GM23338 (cell line): ENCODE data around the gene RHOG. TPM values are rescaled to one million over a fixed set of nuclear protein-coding genes. Genes with fewer than 3 reads are reported as not detected.

ENCODE experiments used
- ATAC-seq: fragments of 200-7000 bp; cut with Tn5 transposase; 3 replicates; pipeline ENCODE4 v1.9.1; 2020
- DNase-seq: peaks from one replicate; pipeline ENCODE4 v3.0.0-alpha.2; 2015; ENCODE audit warnings: low spot score
- H2AFZ ChIP-seq: fragments of 200-600 bp; sonication (generic); 2 replicates; pipeline ENCODE4 v1.8.0; 2016; ENCODE audit warnings: antibody characterized with exemption, mild to moderate bottlenecking, moderate library complexity
- H3F3A ChIP-seq: fragments of 200-600 bp; sonication (generic); replicated peaks from 2 replicates; pipeline ENCODE4 v1.8.0; 2017; ENCODE audit warnings: antibody characterized with exemption, mixed run types, low read depth
- H3K27ac ChIP-seq: fragments of 200-600 bp; sonication (generic); 2 replicates; pipeline ENCODE4 v1.6.1; 2016; ENCODE audit warnings: low read depth
- H3K27me3 ChIP-seq: fragments of 200-600 bp; sonication (generic); 2 replicates; pipeline ENCODE4 v1.8.0; 2016; ENCODE audit warnings: mild to moderate bottlenecking, mixed run types, moderate library complexity; ENCODE audit not compliant: insufficient read depth
- H3K36me3 ChIP-seq: fragments of 200-600 bp; sonication (generic); 2 replicates; pipeline ENCODE4 v1.8.0; 2016; ENCODE audit warnings: mild to moderate bottlenecking; ENCODE audit not compliant: insufficient read depth
- H3K4me1 ChIP-seq: fragments of 200-600 bp; sonication (generic); 2 replicates; pipeline ENCODE4 v1.8.0; 2016; ENCODE audit warnings: mild to moderate bottlenecking, moderate library complexity; ENCODE audit not compliant: insufficient read depth
- H3K4me2 ChIP-seq: fragments of 200-600 bp; sonication (generic); 2 replicates; pipeline ENCODE4 v1.7.1; 2017; ENCODE audit warnings: mixed run types
- H3K4me3 ChIP-seq: fragments of 200-600 bp; sonication (generic); 2 replicates; pipeline ENCODE4 v1.6.1; 2016; ENCODE audit warnings: mixed run types
- H3K79me2 ChIP-seq: fragments of 200-600 bp; sonication (generic); replicated peaks from 2 replicates; pipeline ENCODE4 v1.8.0; 2017; ENCODE audit warnings: mild to moderate bottlenecking; ENCODE audit not compliant: insufficient read depth
- H3K9me2 ChIP-seq: fragments of 200-600 bp; sonication (generic); 2 replicates; pipeline ENCODE4 v1.8.0; 2017; ENCODE audit not compliant: insufficient read depth
- H4K20me1 ChIP-seq: fragments of 200-600 bp; sonication (generic); replicated peaks from 2 replicates; pipeline ENCODE4 v1.8.0; 2017; ENCODE audit warnings: mild to moderate bottlenecking; ENCODE audit not compliant: insufficient read depth
- H3K27ac Mint-ChIP-seq: 2 replicates; pipeline ENCODE4 v1.8.0; 2020; ENCODE audit warnings: inconsistent platforms, mild to moderate bottlenecking, moderate library complexity, mixed read lengths
- H3K27me3 Mint-ChIP-seq: 3 replicates; pipeline ENCODE4 v1.8.0; 2022; ENCODE audit warnings: low read depth, mild to moderate bottlenecking, moderate library complexity, mixed read lengths, inconsistent platforms; ENCODE audit not compliant: insufficient read depth, poor library complexity
- H3K36me3 Mint-ChIP-seq: 3 replicates; pipeline ENCODE4 v1.8.0; 2021; ENCODE audit warnings: low read depth, mild to moderate bottlenecking, inconsistent platforms, moderate library complexity, mixed read lengths
- H3K4me1 Mint-ChIP-seq: 3 replicates; pipeline ENCODE4 v1.8.0; 2020; ENCODE audit warnings: mild to moderate bottlenecking, inconsistent platforms, mixed read lengths
- H3K4me3 Mint-ChIP-seq: 3 replicates; pipeline ENCODE4 v1.8.0; 2021; ENCODE audit warnings: moderate library complexity, mild to moderate bottlenecking, inconsistent platforms, mixed read lengths
- H3K9me3 Mint-ChIP-seq: 3 replicates; pipeline ENCODE4 v1.8.0; 2020; ENCODE audit warnings: moderate library complexity, mild to moderate bottlenecking, inconsistent platforms, mixed read lengths
- CREB1 ChIP-seq: fragments of 250-450 bp; sonication (Bioruptor Pico); IDR thresholded peaks from 2 replicates; pipeline ENCODE4 v1.5.0; 2020; ENCODE audit warnings: low read depth, mild to moderate bottlenecking, moderate library complexity
- POLR2AphosphoS5 ChIP-seq: IDR thresholded peaks from 2 replicates; pipeline ENCODE4 v1.6.1; 2016; ENCODE audit warnings: antibody characterized with exemption, low read depth
- ZNF114 ChIP-seq: fragments of 250-450 bp; sonication (Bioruptor Pico); IDR thresholded peaks from 2 replicates; pipeline ENCODE4 v1.5.0; 2020; ENCODE audit warnings: mild to moderate bottlenecking, moderate library complexity
- polyA plus RNA-seq: library from polyadenylated mRNA; unstranded; fragments of >200 nt; fragmentation: Nextera tagmentation; extraction: Ambion mirVana; gene quantifications from 2 replicates; pipeline ENCODE4 v1.2.1, GENCODE V29; 2016
- total RNA-seq: library from RNA; depleted of rRNA; stranded (reverse); fragments of >200 nt; shearing (Covaris generic); gene quantifications from 2 replicates; pipeline ENCODE4 v1.2.3, GENCODE V29; 2014
- TF ChIP-seq, protein P1 (sequence below): IDR thresholded peaks from one replicate; pipeline ENCODE4 v1.6.1; 2018; ENCODE audit warnings: antibody characterized with exemption; ENCODE audit not compliant: unreplicated experiment
- TF ChIP-seq, protein P2 (sequence below), 2 experiments: fragments of 200-600 bp in 1 of 2; sonication (generic) in 1 of 2; conservative IDR thresholded peaks; 2 replicates each; pipeline versions ENCODE4 v1.5.1 to v1.6.1; 2016 to 2017; ENCODE audit warnings: antibody characterized with exemption in 2 of 2, low read depth in 2 of 2, mild to moderate bottlenecking in 2 of 2, moderate library complexity in 1 of 2

RHOG gene
- total and polyA plus RNA-seq, 2 experiments from 2014 or later = 26.3 to 38.6 TPM

- 0 out of 2 replicates have a peak, but pooled peaks cover 4% of the 10 kb centered on the region for H3K79me2 ChIP-seq
- H3K9me2 ChIP-seq = no peaks in the 10 kb centered on the region
- Mint-ChIP-seq H3K36me3 (no peaks in the 10 kb centered on the region; the same call in 2 of the 3 replicates), H3K27ac (no peak overlapping the region), H3K4me3 (peak overlapping the region; percentile 89), H3K4me1 (peaks cover 45% of the 10 kb centered on the region), H3K27me3 (peaks cover 16% of the 10 kb centered on the region), H3K9me3 (no peaks in the 10 kb centered on the region)
- peak; percentile 20 for ATAC-seq
- H2AFZ ChIP-seq = peak overlapping the region; percentile 94
- peak overlapping the region; percentile 93 for H3K4me3 ChIP-seq
- peak overlapping the region; percentile 96 for H3K4me2 ChIP-seq
- peaks cover 5% of the 10 kb centered on the region; the same call in 1 of the 2 replicates for H3F3A ChIP-seq
- H3K27me3 ChIP-seq = peaks cover 19% of the 10 kb centered on the region
- no peaks in the 10 kb centered on the region for H3K36me3 ChIP-seq
- TF ChIP-seq, protein P1, sequence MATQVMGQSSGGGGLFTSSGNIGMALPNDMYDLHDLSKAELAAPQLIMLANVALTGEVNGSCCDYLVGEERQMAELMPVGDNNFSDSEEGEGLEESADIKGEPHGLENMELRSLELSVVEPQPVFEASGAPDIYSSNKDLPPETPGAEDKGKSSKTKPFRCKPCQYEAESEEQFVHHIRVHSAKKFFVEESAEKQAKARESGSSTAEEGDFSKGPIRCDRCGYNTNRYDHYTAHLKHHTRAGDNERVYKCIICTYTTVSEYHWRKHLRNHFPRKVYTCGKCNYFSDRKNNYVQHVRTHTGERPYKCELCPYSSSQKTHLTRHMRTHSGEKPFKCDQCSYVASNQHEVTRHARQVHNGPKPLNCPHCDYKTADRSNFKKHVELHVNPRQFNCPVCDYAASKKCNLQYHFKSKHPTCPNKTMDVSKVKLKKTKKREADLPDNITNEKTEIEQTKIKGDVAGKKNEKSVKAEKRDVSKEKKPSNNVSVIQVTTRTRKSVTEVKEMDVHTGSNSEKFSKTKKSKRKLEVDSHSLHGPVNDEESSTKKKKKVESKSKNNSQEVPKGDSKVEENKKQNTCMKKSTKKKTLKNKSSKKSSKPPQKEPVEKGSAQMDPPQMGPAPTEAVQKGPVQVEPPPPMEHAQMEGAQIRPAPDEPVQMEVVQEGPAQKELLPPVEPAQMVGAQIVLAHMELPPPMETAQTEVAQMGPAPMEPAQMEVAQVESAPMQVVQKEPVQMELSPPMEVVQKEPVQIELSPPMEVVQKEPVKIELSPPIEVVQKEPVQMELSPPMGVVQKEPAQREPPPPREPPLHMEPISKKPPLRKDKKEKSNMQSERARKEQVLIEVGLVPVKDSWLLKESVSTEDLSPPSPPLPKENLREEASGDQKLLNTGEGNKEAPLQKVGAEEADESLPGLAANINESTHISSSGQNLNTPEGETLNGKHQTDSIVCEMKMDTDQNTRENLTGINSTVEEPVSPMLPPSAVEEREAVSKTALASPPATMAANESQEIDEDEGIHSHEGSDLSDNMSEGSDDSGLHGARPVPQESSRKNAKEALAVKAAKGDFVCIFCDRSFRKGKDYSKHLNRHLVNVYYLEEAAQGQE = no peak
- TF ChIP-seq CREB1 (CRISPR knock-in tag) = no peak
- no peak for TF ChIP-seq POLR2AphosphoS5
- H3K27ac ChIP-seq = no peak overlapping the region
- H4K20me1 ChIP-seq = peaks cover 6% of the 10 kb centered on the region; the same call in 1 of the 2 replicates
- peak; percentile 58 for DNase-seq
- H3K4me1 ChIP-seq = peaks cover 34% of the 10 kb centered on the region
Observed at GRCh38 chr11:3855808-3856491, 15.2 kb upstream of the RHOG start.

- peak within 1 kb of the TSS; percentile 89 for H3K4me3 Mint-ChIP-seq
- Histone ChIP-seq H3K36me3 (no peaks in the 10 kb centered on the region), H3K4me1 (peaks cover 34% of the 10 kb centered on the region), H3F3A (peaks cover 5% of the 10 kb centered on the region; the same call in 1 of the 2 replicates), H3K27me3 (peaks cover 19% of the 10 kb centered on the region), H3K9me2 (no peaks in the 10 kb centered on the region), H3K79me2 (0 out of 2 replicates have a peak, but pooled peaks cover 4% of the 10 kb centered on the region), H2AFZ (peak within 1 kb of the TSS; percentile 97), H3K27ac (0 out of 2 replicates have a peak within 1 kb of the TSS, but pooled peaks have one; percentile 74), H3K4me2 (peak within 1 kb of the TSS; percentile 96), H4K20me1 (peaks cover 6% of the 10 kb centered on the region; the same call in 1 of the 2 replicates), H3K4me3 (peak within 1 kb of the TSS; percentile 93)
- no peaks in the 10 kb centered on the region for H3K9me3 Mint-ChIP-seq
- no peak within 1 kb of the TSS for H3K27ac Mint-ChIP-seq
- DNase-seq = peak; percentile 96
- peak; percentile 74 for ATAC-seq
- H3K36me3 Mint-ChIP-seq = no peaks in the 10 kb centered on the region; the same call in 2 of the 3 replicates
- H3K4me1 Mint-ChIP-seq = peaks cover 38% of the 10 kb centered on the region
- peak; percentile 81 for TF ChIP-seq CREB1 (CRISPR knock-in tag)
- TF ChIP-seq POLR2AphosphoS5 = peak; percentile 62
- TF ChIP-seq, protein P2, sequence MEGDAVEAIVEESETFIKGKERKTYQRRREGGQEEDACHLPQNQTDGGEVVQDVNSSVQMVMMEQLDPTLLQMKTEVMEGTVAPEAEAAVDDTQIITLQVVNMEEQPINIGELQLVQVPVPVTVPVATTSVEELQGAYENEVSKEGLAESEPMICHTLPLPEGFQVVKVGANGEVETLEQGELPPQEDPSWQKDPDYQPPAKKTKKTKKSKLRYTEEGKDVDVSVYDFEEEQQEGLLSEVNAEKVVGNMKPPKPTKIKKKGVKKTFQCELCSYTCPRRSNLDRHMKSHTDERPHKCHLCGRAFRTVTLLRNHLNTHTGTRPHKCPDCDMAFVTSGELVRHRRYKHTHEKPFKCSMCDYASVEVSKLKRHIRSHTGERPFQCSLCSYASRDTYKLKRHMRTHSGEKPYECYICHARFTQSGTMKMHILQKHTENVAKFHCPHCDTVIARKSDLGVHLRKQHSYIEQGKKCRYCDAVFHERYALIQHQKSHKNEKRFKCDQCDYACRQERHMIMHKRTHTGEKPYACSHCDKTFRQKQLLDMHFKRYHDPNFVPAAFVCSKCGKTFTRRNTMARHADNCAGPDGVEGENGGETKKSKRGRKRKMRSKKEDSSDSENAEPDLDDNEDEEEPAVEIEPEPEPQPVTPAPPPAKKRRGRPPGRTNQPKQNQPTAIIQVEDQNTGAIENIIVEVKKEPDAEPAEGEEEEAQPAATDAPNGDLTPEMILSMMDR (conservative IDR thresholded peaks at IDR 0.05; ENCODE audit: low read depth in 2 of 2) = peak; percentile 76 to 92
- TF ChIP-seq ZNF114 (CRISPR knock-in tag) = no peak
- peaks cover 16% of the 10 kb centered on the region for H3K27me3 Mint-ChIP-seq
Observed at GRCh38 chr11:3854977-3855807, 14.4 kb upstream of the RHOG start, which contains the start of gene STIM1. TSS of gene STIM1 (plus strand) at chr11:3855664. CDS start at chr11:3856271, 607 bp downstream.
